Measurements from ENCODE around the gene GBGT1.
A peak's percentile ranks its signal among the peaks of the same experiment; 100 is the strongest.
"Not testable (repeated sequence)": the region's sequence is repeated elsewhere in the genome, so short reads cannot be mapped to it uniquely, and the experiment has no call there.

The GBGT1 gene

DNA sequence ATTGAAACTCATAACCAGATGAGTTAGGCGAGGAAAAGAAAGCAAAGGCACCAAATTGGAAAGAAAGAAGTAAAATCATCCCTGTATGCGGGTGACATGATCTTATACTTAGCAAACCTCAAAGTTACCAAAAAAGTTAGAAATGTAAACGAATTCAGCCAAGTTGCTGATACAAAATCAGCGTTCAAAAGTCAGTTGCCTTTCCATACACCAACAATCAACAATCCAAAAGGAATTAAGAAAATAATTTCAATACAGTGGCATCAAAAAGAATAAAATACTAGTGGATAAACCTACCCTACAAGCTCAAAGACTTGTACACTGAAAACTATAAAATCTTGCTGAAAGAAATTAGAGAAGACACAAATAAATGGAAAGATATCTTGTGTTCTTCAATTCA, 30.9 kb upstream of the GBGT1 start:
- DNase-seq, result no peak

DNA sequence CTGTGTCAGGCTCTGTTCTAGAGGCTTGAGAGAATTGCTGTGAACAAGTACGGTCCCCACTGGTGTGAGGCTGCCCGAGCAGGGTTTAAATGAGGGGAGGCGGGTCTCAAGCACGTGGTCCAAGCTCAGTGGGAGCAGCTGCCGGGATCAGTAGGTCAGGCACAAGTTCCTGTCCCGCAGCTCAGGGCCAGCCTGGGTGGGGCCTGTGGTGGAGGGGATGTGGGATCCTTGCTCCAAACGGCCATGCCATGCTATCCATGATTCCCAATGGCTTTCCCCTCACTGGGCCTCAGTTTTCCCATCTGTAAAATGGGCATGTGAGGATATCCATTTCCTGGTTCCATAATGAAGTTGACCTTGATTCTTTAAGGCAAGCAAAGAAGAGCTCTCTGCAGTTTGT, 28.3 kb upstream of the GBGT1 start:
- DNase-seq, result no peak

DNA sequence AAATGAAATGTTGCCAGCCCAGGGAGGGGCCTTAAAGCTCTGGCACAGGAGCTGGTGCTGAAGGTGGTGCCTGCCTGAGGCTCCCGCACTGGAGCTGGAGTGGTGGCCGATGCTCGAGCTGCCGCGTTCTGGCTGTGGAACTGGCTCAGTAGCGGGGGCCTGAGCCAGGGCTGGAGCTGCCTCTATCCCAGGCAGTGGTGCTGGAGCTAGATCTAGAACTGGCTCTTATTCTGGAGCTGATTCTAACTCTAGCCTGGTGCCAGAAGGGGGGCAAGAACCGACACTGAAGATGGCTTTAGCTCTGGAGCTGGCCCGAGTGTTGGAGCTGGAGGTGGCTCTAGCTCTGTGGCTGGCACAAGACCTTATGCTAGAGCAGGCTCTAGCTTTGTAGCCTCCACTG, 26.1 kb upstream of the GBGT1 start:
- DNase-seq, result no peak

DNA sequence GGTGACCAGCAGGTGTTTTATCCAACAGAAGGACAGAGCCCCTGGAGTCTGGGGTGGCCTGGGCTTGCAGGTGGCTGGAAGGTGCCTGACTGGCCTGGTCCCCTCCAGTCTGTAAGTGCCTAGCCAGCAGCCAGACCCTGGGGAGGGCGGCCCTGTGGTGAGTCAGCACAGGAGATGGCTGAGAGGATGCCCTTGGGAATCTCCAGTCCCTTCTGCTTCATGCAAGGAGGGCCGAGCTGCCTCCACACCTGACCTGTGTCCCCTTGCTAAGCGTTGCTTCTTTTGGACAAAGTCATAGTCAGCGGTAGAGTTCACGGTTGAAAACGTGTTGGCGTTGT, 25.1 kb upstream of the GBGT1 start:
- DNase-seq, result no peak

DNA sequence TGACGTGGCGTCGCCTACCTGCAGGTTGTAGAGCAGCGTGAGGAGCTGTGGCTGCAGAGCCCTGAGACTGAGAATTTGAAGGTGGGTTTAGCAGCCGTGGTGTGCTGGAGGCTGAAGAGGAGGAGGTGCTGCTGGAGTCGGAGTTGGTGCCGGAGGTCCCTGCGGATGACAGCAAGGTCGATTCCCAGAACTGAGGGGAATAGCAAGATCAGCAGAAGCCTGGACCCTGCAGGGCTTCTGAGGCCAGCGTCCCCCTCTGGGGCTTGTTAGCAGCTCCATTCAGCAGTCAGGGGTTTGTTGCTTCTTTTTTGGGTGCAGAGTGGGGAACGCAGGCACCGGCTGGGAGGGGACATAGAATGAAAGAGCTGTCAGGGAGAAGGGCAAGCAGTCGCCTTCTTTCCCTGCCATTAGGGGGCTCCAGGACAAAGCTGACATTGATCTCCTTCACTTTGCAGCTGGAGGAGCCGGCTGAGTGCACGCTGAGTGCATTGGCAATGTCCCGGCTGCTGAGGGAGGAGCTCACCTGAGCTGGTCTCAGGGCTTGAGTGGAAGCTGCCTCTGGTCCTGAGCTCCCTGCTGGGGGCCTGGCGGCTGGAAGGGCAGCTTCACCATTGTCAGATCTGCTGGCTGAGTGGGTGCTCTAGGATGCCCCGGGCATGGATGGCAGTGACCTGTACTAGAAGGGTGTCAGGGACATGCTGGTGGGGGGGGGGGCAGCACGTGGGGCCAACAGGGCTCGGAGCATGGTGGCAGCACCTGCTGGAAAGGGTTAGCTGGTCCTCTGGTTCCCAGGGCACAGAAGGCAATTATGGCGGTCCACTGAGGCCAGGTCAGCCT, 24.5 kb upstream of the GBGT1 start:
- DNase-seq, result no peak

DNA sequence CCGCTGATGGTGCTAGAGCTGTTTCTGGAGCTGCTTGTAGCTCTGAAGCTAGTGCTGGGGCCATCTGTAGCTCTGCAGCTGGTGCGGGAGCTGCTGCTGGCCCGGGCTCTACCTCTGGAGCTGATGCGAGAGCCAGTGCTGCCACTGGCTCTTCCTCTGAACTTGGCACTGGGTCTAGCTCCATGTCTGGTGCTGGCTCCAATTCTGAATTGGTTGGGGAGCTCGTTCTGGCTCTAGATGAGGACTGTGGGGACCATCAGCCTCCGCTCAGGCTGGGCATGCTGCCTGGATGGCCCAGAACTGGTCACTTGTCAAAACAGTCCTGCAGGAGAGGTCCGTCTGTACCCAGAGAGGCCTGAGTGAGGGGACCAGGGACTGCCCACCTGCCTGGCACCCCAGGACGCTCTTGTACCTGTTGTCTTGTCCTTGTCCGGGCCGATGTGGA, 23.9 kb upstream of the GBGT1 start:
- no peak for DNase-seq

DNA sequence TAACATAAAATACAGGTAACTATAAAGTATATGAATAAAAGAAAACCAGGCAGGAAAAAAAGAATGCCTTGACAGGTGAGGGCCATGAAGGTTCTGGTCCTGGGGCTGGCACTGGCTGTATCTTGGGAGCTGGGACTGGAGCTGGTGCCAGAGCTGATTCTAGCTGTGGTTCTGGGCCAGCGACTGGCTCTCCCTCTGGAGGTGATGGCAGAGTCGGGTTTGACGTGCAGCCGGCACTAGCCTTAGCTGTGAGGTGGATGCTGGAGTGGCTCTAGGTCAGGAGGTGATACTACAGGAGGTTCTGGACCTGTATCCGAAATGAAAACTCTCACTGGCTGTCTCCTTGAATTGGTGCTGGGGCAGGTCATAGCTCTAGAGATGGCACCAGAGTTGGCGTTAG, 23.0 kb upstream of the GBGT1 start:
- no peak for DNase-seq

DNA sequence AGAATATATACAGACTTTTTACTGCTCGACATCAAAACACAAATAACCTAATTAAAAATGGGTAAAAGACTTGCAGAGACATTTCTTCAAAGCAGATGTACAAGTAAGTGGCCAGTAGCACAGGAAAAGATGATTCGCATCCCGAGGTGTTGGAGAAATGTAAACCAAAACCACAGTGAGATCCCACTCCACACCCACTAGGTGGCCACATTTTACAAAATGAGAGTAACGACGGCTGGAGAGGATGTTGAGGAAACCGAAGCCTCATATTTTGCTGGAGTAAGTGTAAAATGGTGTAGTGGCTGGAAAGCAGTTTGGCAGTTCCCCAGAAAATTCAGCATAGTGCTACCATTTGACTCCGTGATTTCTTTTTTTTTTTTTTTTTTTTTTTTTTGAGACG, 21.3 kb upstream of the GBGT1 start:
- DNase-seq, result peak; percentile 2

DNA sequence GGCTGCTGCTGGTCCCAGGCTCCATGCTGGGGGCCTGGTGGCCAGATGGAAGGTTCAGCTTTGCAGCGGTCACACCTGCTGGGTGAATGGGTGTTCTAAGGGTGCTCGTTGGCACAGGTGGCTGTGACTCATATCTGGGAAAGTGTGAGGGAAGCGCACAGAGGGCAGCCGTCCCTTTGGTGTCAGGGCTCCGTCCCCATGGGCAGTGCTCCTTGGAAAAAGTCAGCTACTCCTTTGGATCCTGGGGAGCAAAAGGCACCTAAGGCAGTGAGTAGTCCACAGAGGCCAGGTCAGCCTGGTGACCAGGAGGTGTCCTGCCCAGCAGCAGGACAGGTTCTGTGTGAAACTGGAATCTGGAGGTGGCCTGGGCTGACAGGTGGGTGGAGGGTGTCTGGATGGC, 18.4 kb upstream of the GBGT1 start:
- DNase-seq, result no peak

DNA sequence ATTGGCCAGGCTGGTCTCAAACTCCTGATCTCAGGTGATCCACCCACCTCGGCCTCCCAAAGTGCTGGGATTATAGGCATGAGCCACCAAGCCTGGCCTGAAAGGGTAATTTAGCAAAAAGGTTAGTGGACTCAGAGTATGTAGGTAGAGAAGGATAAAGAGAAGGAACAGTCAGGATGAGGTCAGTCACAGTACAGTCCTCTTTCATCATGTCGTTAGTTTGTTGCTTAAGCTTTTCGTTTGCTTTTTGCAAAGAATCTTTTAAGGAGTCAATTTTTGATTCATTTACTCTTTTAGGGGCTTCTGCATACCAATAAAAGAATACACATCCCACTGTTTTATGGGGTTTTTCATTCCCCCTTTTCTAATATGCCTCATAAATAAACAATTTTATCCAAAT, 17.8 kb upstream of the GBGT1 start:
- no peak for DNase-seq

DNA sequence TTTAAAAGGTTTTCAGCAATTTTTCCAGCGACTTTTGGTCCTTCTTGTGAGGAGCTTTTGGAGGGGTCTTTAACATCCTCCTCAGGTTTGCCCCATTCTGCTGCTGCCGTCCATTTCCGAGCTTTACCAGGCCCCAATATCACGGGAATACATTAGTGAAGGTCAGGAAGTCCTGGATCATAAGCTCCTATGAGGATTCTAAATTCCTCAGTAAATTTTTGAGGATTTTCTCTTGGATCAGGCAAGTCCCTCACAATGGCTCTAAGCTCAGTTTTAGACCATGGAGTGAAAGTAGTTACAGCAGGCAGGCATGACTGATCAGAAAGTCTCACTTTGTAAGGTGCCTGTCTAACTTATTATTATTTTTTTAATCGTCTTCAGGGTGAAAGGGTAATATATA, 17.2 kb upstream of the GBGT1 start:
- no peak for DNase-seq

DNA sequence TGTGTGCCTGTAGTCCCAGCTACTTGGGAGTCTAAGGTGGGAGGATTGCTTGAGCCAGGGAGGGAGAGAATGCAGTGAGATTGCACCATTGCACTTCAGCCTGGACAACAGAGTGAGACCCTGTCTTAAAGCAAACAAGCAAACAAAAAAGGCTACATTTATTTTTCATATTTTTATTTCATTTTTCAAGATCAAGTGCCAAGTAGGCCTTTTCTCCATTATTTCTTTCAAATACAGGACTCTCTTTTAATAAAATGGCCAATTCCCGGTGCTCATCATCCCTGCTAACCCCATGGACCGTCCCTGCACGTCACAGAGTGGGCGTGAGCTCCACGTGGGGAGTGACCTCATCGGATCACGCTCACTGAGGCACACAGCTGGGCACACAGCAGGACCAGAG, 9.3 kb upstream of the GBGT1 start:
- DNase-seq, result no peak

DNA sequence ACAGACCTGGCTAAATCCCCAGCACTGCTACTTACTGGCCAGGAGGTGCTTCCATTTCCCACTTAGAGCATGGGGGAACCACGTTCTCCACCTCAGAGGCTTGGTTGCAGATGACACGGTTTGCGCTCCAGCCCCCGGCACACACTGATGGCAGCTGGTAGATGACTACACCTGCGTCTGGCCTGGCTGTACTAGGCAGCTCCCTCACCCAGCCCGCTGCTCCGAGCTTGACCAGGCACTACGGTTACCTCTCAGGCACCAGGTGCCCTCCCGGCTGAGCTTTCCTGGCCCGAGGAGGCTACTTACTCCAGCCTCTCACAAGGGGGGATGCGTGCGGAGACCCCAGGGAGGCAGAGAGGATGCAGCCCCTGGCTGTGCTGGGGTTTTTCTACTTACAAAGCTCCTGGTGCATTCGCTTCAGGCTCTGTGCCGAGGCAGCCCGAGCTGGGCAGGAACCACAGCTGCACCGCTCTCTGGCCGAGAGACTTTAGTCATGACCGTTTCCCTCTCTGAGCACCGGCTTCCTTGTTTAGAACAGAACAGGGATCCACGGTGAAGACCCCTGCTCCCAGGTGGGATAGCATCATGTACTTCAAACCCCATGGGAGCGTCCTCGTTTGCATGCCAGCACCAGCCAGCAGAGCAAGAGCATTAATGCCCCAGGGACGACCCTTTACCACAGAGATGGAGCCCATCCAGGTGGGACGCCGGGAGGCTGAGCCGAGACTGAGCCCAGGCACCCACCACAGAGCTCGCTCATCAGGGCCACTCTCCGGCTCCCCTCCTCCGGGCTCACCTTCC, 7.6 kb upstream of the GBGT1 start:
- no peak for DNase-seq

DNA sequence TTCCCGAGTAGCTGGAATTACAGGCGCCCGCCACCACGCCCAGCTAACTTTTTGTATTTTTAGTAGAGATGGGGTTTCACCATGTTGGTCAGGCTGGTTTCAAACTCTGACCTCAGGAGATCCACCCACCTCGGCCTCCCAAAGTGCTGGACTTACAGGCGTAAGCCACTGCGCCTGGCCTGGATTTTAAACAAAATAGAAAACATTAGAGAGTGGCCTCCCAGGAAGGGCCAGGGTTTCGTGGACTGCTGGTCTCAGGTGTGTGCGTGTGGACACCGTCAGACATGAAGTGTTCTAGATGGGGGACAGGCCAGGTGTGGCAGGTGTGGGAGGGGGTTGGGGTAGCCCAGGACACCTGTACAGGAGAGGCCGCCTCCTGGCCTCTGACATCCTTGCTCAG, 7.0 kb upstream of the GBGT1 start:
- DNase-seq, result no peak

DNA sequence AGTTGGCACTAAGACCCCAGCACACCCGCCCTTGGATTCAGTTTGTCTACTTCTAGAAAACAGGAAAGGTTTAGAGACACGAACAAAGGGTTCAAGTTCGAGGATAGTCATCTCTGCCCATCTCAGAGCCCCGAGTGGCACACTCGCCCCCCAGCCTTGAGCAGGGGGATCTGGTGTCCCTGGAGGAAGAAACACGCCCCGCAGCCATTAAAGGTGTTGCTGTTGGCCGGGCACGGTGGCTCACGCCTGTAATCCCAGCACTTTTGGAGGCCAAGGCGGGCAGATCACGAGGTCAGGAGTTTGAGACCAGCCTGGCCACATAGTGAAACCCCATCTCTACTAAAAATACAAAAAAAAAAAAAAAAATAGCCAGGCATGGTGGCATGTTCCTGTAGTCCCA, 6.0 kb upstream of the GBGT1 start:
- not testable (repeated sequence) for DNase-seq

DNA sequence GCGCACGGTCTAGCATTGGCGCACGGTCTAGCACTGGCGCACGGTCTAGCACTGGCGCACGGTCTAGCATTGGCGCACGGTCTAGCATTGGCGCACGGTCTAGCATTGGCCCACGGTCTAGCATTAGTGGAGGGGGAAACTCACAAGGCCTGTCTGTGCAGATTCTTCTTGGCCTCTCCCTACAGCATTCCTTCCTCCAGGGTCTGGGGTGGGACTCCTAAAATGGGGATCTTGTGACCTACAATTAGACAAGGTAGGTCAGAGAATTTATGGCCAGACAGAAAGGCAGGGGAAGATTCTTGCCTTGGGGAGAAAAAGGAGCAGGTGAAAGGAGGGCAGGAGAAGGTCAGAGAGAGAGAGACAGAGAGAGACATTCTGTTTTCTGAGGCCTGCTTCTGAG, 5.4 kb upstream of the GBGT1 start:
- no peak for DNase-seq

DNA sequence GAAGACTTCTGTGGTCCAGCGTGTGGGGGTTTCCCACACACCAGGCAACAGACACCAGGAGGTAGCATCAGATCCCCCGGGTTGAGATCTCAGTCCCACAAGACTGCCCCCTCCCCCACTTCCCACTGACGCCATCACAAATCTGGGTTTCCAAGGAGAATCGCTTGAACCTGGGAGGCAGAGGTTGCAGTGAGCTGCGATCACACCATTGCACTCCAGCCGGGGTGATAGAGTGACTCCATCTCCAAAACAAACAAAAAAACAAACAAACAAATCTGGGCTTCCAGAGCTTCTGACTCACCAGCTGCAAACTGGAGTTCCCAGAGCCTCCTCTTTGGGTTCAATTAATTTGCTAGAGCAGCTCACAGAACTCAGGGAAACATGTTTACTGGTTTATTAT, 4.7 kb upstream of the GBGT1 start:
- DNase-seq, result no peak

DNA sequence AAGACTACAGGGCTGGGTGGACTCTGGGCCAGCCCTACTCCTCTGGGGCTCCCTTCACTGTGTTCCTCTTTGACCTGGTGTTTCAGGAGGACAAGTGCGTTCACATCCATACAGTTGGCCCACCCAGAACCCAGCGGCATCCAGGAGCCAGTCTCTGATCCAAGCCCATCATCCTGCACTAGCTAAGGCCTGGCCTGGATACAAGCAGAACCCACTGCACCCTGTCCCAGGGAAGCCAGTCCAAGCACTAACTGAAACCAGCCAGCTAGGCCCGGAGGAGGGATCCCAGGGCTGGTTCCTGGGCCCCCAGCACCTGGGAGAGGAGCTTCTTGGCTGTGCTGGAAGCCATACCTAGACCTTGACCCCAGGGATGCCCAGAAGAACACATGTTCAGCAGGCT, 4.1 kb upstream of the GBGT1 start:
- no peak for DNase-seq

DNA sequence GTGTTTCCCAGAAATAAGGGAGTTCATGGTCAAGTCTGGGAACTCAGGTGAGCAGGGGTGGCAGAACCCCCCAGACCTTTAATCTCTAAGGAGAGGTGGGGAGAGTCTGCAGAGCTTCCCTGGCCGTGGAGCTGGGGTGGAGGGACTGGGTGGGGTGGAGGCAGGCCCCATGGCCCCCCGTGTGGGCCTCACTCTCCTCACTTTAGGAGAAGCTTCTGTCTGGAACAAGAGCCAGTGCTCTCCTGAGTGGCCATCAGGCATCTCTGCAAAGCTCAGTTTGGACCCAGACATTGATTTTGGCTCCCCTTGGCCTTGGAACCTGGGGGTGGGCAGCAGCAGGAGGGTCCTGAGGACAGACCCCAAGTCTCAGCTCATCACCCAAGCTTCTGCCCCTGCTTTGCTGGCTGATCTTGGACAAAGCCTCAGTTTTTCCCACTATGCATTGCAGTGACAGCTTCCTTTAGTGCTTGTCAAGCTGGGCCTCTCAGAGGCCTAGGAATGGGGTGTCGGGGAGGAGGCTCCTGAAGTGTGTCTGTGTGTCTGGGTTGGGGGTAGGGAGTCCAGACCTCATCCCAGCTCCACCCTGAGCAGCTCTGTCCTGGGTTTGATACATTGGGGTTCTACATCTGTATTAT, 3.5 kb upstream of the GBGT1 start:
- no peak for DNase-seq

DNA sequence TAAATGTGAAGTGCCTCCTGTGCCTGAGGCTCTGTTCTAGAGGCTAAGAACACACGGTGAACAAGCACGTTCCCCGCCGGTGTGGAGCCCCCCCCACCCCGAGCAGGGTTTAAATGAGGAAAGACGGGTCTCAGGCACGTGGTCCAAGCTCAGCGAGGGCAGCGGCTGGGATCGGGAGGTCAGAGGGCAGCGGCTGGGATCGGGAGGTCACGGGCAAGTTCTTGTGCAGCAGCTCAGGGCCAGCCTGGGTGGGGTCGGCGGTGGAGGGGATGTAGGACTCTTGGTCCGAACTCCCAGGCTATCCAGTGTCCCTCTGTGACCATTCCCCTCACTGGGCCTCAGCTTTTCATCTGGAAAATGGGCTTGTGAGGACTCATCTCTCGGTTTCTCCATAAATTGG, 2.7 kb upstream of the GBGT1 start:
- DNase-seq, result no peak

DNA sequence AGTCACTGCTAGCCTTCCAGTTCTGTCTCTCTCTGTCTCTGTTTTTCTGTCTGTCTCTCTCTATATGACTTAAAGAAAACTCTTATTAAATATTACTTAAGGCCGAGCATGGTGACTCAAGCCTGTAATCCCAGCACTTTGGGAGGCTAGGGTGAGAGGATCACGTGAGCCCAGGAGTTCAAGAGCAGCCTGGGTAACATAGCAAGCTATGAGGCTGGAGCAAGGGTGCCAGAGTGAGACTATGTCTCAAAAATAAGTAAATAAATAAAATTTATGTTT, 1.7 kb upstream of the GBGT1 start:
- no peak for DNase-seq

DNA sequence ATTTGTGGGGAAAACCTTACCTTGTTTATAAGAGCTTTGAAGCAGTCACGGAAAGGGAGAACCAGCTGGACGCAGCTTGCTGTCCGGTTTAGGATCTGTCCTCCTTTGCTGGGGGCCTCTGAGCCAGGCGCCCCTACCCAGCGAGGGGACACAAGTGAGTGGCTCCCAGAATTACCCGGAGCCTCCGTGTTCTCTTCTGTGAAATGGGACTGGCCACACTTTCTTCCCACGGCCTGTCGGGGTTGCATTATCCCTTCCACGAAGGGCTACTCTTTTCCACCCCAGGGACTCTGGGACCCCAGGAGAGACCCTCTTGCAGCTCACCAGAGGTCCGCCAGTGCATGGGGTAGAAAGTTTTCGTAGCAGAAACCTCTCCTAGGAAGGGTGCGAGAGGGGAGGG, 477 bp upstream of the GBGT1 start:
- no peak for DNase-seq

DNA sequence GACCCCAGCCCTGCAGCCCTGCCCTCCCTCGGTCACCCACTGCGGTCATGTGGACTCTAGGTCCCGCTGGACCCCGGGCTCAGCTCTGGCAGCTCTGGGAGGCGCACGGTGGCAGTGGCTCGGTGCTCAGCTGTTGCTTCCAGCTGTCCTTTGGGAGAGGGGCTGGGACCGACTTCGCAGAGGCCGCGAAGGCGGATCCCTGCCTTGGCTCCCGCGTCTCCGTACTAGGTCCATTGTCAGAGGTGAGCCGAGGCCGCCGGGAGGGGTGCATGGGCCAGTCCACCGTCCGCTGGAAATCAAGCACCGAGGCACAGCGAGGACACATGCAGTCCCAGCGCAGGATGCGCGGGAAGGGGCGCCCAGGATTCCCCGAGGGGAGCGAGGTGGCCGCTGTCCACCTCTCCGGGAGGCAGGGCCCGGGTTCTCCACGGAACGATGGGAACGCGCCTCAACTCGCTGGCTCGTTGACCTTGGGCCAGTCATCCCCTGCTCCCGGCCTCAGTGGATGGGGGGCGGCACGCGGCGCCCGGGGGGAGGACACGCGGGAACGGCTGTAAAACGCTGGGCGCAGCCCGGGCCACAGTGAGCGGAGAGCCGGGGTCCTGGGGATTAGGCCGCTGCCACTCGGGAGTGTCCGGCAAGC, 732 bp downstream of the GBGT1 start:
- DNase-seq, result no peak

DNA sequence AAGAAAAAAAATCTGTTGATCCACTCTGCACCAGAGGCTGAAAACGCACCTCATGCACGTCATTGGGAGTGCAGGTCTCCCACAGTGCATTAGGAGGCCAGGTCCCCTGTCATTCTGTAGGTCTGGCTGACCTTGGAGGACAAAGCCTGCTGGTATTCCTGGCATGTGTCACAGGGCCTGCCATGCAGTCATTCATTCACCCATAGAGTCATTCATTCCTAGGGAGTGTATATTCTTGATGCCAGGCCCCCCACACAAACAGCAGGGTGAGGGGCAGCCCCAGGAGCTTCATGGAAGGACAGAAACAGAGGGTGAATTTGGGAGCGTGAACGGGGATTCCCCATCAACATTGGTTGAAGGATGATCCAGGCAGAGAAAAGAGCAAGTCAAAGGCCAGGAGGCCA, 2.2 kb downstream of the GBGT1 start:
- DNase-seq, result no peak
